ENCODE measurements around the gene SERPINH1.

SERPINH1 gene

GRCh38 chr11:75585293-75585670 lies 23.2 kb downstream of the SERPINH1 start:
- TF ChIP-seq CTCF (IDR thresholded peaks at IDR 0.05; ENCODE audit: control extremely low read depth, extremely low read depth, low read depth, missing control alignments) = no peak
- POLR2A ChIA-PET = no interaction called here
- DNase-seq (ENCODE audit: extremely low spot score) = no peak
- CTCF ChIA-PET = interaction anchor here (0.8 to 1.6 kb wide), 3 partner anchors 22 to 622 kb away, joined by 3 to 4 read pairs (median 3); no protein-coding TSS in a partner anchor

- CTCF ChIA-PET = interaction anchor here (0.6 to 1.7 kb wide), 3 partner anchors 9 to 38 kb away, joined by 3 to 4 read pairs (median 4); no protein-coding TSS in a partner anchor
- no peak for TF ChIP-seq CTCF (IDR thresholded peaks at IDR 0.05; ENCODE audit: control extremely low read depth, extremely low read depth, low read depth, missing control alignments)
- DNase-seq (ENCODE audit: extremely low spot score) = no peak
- POLR2A ChIA-PET = no interaction called here
These were observed 24.3 kb downstream of the SERPINH1 start for GRCh38 chr11:75586395-75586794.

GRCh38 chr11:75588051-75588481 lies 26.0 kb downstream of the SERPINH1 start:
- TF ChIP-seq CTCF (IDR thresholded peaks at IDR 0.05; ENCODE audit: control extremely low read depth, extremely low read depth, low read depth, missing control alignments) = no peak
- ChIA-PET POLR2A (no interaction called here), CTCF (interaction anchor here (1.7 kb wide), 1 partner anchor 143 kb away, joined by 4 read pairs; no protein-coding TSS in a partner anchor)
- no peak for DNase-seq (ENCODE audit: extremely low spot score)

- ChIA-PET CTCF (interaction anchor here (1.7 kb wide), 1 partner anchor 144 kb away, joined by 4 read pairs; no protein-coding TSS in a partner anchor), POLR2A (no interaction called here)
- no peak for DNase-seq (ENCODE audit: extremely low spot score)
- no peak for TF ChIP-seq CTCF (IDR thresholded peaks at IDR 0.05; ENCODE audit: control extremely low read depth, extremely low read depth, low read depth, missing control alignments)
These were observed 27.0 kb downstream of the SERPINH1 start for GRCh38 chr11:75589051-75589450.

- no peak for TF ChIP-seq CTCF (IDR thresholded peaks at IDR 0.05; ENCODE audit: control extremely low read depth, extremely low read depth, low read depth, missing control alignments)
- ChIA-PET POLR2A (no interaction called here), CTCF (interaction anchor here (1.0 kb wide), 1 partner anchor 729 kb away, joined by 3 read pairs; no protein-coding TSS in a partner anchor)
- DNase-seq (ENCODE audit: extremely low spot score) = no peak
These were observed 27.9 kb downstream of the SERPINH1 start for GRCh38 chr11:75589933-75590332.

- DNase-seq (ENCODE audit: extremely low spot score) = no peak
- TF ChIP-seq CTCF (IDR thresholded peaks at IDR 0.05; ENCODE audit: control extremely low read depth, extremely low read depth, low read depth, missing control alignments) = no peak
- CTCF ChIA-PET = interaction anchor here (0.8 to 1.2 kb wide), 2 partner anchors 10 to 616 kb away, joined by 3 read pairs; no protein-coding TSS in a partner anchor
- POLR2A ChIA-PET = no interaction called here
These were observed 29.3 kb downstream of the SERPINH1 start for GRCh38 chr11:75591371-75591770.

All from GM10248 (cell line).